OCI-LY1 (cell line): ENCODE results near the gene PFN4.

Experiments used
- EZH2 ChIP-seq: fragments of 200-600 bp; sonication (generic), shearing (Covaris generic); IDR thresholded peaks from 2 replicates; pipeline ENCODE4 v1.8.0; 2017; ENCODE audit warnings: borderline replicate concordance, mixed run types, mild to moderate bottlenecking, antibody characterized with exemption, low read length, moderate library complexity, mixed read lengths
- TF ChIP-seq, protein P1 (sequence below): fragments of 200-600 bp; sonication (generic), shearing (Covaris generic); IDR thresholded peaks from 2 replicates; pipeline ENCODE4 v1.5.1; 2017; ENCODE audit warnings: mild to moderate bottlenecking, antibody characterized with exemption, low read length, moderate library complexity, mixed read lengths

DNA sequence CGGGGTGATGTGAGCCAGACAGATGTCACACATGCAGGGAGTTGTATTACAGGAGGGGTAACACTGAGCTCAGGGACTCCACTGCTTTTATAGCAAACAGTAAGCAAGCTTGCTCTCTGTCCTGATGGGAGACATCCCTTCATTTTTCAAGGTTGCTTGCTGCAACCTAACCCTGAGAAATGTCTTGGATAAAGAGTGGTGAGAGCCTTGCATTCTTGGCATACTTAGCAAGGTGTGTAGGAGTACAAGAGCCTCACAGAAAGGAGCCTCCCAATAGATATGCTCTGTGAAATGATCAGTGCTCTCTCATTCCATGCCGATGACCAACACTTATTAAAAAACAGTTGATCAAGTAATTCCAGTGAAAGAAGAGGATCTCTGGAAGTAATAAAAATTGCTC is 8.1 kb downstream of the PFN4 start:
- no peak for TF ChIP-seq EZH2
- TF ChIP-seq, protein P1, sequence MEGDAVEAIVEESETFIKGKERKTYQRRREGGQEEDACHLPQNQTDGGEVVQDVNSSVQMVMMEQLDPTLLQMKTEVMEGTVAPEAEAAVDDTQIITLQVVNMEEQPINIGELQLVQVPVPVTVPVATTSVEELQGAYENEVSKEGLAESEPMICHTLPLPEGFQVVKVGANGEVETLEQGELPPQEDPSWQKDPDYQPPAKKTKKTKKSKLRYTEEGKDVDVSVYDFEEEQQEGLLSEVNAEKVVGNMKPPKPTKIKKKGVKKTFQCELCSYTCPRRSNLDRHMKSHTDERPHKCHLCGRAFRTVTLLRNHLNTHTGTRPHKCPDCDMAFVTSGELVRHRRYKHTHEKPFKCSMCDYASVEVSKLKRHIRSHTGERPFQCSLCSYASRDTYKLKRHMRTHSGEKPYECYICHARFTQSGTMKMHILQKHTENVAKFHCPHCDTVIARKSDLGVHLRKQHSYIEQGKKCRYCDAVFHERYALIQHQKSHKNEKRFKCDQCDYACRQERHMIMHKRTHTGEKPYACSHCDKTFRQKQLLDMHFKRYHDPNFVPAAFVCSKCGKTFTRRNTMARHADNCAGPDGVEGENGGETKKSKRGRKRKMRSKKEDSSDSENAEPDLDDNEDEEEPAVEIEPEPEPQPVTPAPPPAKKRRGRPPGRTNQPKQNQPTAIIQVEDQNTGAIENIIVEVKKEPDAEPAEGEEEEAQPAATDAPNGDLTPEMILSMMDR = no peak
